Glomerular endothelial cell (primary cell): ENCODE results near the gene SET. TPM values are rescaled to one million over a fixed set of nuclear protein-coding genes. Genes with fewer than 3 reads are reported as not detected.
"Not testable (repeated sequence)": the region's sequence is repeated elsewhere in the genome, so short reads cannot be mapped to it uniquely, and the experiment has no call there.

Experiments used
- DNase-seq: peaks from one replicate; pipeline ENCODE4 v3.0.0-alpha.2; 2011; ENCODE audit warnings: low read depth, low spot score; ENCODE audit errors: extremely low read depth
- total RNA-seq: library from RNA; depleted of rRNA; stranded (reverse); fragments of >200 nt; gene quantifications from 2 replicates; pipeline ENCODE4 v1.2.3, GENCODE V29; 2015

The SET gene
- total RNA-seq, 1 donor from 2014 or later: 258 TPM

GRCh38 chr9:128685636-128686489 is 3.2 kb upstream of the SET start:
- no peak for DNase-seq

- DNase-seq: no peak
Observed at GRCh38 chr9:128687453-128687852, 1.6 kb upstream of the SET start.

GRCh38 chr9:128689293-128689774 is 312 bp downstream of the SET start:
- DNase-seq: no peak

- no peak for DNase-seq
Observed at GRCh38 chr9:128689820-128690683, 1.0 kb downstream of the SET start.

GRCh38 chr9:128690684-128691034 is 1.6 kb downstream of the SET start:
- no peak for DNase-seq

- not testable (repeated sequence) for DNase-seq
Observed at GRCh38 chr9:128693738-128694137, 4.7 kb downstream of the SET start.

GRCh38 chr9:128694344-128694743 is 5.3 kb downstream of the SET start:
- no peak for DNase-seq

- DNase-seq: no peak
Observed at GRCh38 chr9:128696923-128697707, 8.1 kb downstream of the SET start.

GRCh38 chr9:128699096-128699795 is 10.2 kb downstream of the SET start:
- DNase-seq: not testable (repeated sequence)

GRCh38 chr9:128701227-128701854 is 12.3 kb downstream of the SET start:
- DNase-seq: no peak

- no peak for DNase-seq
Observed at GRCh38 chr9:128702445-128702948, 13.5 kb downstream of the SET start, which contains the start of gene PKN3. PKN3 (plus strand) TSS chr9:128702503; CDS start chr9:128702916, 413 bp downstream.

- DNase-seq: no peak
Observed at GRCh38 chr9:128702949-128703615, 14.1 kb downstream of the SET start.

- no peak for DNase-seq
Observed at GRCh38 chr9:128703616-128704355, 14.8 kb downstream of the SET start.

- DNase-seq: no peak
Observed at GRCh38 chr9:128704356-128704670, 15.3 kb downstream of the SET start.

- DNase-seq: no peak
Observed at GRCh38 chr9:128705051-128705965, 16.3 kb downstream of the SET start.

- no peak for DNase-seq
Observed at GRCh38 chr9:128706045-128706444, 17.0 kb downstream of the SET start.

GRCh38 chr9:128706671-128707381 is 17.8 kb downstream of the SET start:
- no peak for DNase-seq
